ENCODE measurements around the gene LPIN1. TPM values are rescaled to one million over a fixed set of nuclear protein-coding genes. Genes with fewer than 3 reads are reported as not detected.

The LPIN1 gene
- total and polyA plus RNA-seq, 2 of the 13 experiments (the other 11 are each of a cell fraction or from before 2014, with no cell fraction given): 9.7 to 19.4 TPM

- Histone ChIP-seq H3K9me3 (ENCODE audit: low read length) (no peaks in the 10 kb centered on the region), H3K27me3 (ENCODE audit: control insufficient read depth in 1 of 2, insufficient read depth in 2 of 2, low read length in 2 of 2) (peaks cover 1 to 19% of the 10 kb centered on the region in 2 experiments; a peak in 2 of 5 replicates), H3K4me2 (ENCODE audit: low read depth, low read length) (no peak overlapping the region), H3K27ac (ENCODE audit: extremely low read length, insufficient read depth, low read length) (no peak overlapping the region), H2AFZ (ENCODE audit: low read length) (no peak overlapping the region), H3K4me1 (ENCODE audit: insufficient read depth, low read length) (peaks cover 35% of the 10 kb centered on the region), H3K79me2 (ENCODE audit: insufficient read depth, low read length) (no peaks in the 10 kb centered on the region), H4K20me1 (ENCODE audit: insufficient read depth, low read length) (no peaks in the 10 kb centered on the region), H3K36me3 (replicated peaks in 1 of 2; ENCODE audit: control insufficient read depth in 1 of 2, insufficient read depth in 2 of 2, low read length in 2 of 2) (no peaks in the 10 kb centered on the region), H3K9ac (ENCODE audit: insufficient read depth, low read depth, low read length) (no peak overlapping the region), H3K4me3 (replicated peaks in 1 of 3; ENCODE audit: insufficient read depth in 1 of 3, low read depth in 2 of 3, low read length in 3 of 3) (no peak overlapping the region)
- intact Hi-C loops (cut with micrococcal nuclease; ENCODE audit: unreplicated experiment): no loop called here
- POLR2A ChIA-PET: no interaction called here
- FAIRE-seq: no peak
- in situ Hi-C loops (cut with HindIII; ENCODE audit: extremely low pct_ligation_motif_present, low pct_unique_long_range_greater_than_20kb): no loop called here
- no peak for DNase-seq (ENCODE audit: low spot score)
- 49% methylated on average over 7 of the region's 7 CpGs for WGBS (ENCODE audit: low lambda C conversion rate)
- no TSS peak for BruUV-seq (replicated peaks)
- TF ChIP-seq NFE2L2 (IDR thresholded peaks at IDR 0.05; ENCODE audit: low read length): no peak
- CTCF ChIA-PET (ENCODE audit: low intra/inter-chr PET ratio, low total read pairs): no interaction called here
- ATAC-seq: no peak
These were observed 25.7 kb upstream of the LPIN1 start for GRCh38 chr2:11720752-11721151.

- peak; percentile 60 for ATAC-seq
- H3K9me3 ChIP-seq (ENCODE audit: low read length): no peaks in the 10 kb centered on the region
- intact Hi-C loops (cut with micrococcal nuclease; ENCODE audit: unreplicated experiment): no loop called here
- no peak for DNase-seq (ENCODE audit: low spot score)
- peaks cover 1 to 27% of the 10 kb centered on the region in 2 experiments; a peak in 1 of 5 replicates for H3K27me3 ChIP-seq (ENCODE audit: control insufficient read depth in 1 of 2, insufficient read depth in 2 of 2, low read length in 2 of 2)
- no peak overlapping the region for H3K4me2 ChIP-seq (ENCODE audit: low read depth, low read length)
- no peak overlapping the region for H3K4me3 ChIP-seq (replicated peaks in 1 of 3; ENCODE audit: insufficient read depth in 1 of 3, low read depth in 2 of 3, low read length in 3 of 3)
- in situ Hi-C loops (cut with HindIII; ENCODE audit: extremely low pct_ligation_motif_present, low pct_unique_long_range_greater_than_20kb): no loop called here
- H3K9ac ChIP-seq (ENCODE audit: insufficient read depth, low read depth, low read length): no peak overlapping the region
- BruUV-seq (replicated peaks): no TSS peak
- no peak overlapping the region for H2AFZ ChIP-seq (ENCODE audit: low read length)
- WGBS (ENCODE audit: low lambda C conversion rate): under 1% methylated on average over 3 of the region's 3 CpGs
- H3K79me2 ChIP-seq (ENCODE audit: insufficient read depth, low read length): no peaks in the 10 kb centered on the region
- H3K27ac ChIP-seq (ENCODE audit: extremely low read length, insufficient read depth, low read length): no peak overlapping the region
- no peaks in the 10 kb centered on the region for H3K36me3 ChIP-seq (replicated peaks in 1 of 2; ENCODE audit: control insufficient read depth in 1 of 2, insufficient read depth in 2 of 2, low read length in 2 of 2)
- POLR2A ChIA-PET: no interaction called here
- H4K20me1 ChIP-seq (ENCODE audit: insufficient read depth, low read length): no peaks in the 10 kb centered on the region
- CTCF ChIA-PET (ENCODE audit: low intra/inter-chr PET ratio, low total read pairs): no interaction called here
- H3K4me1 ChIP-seq (ENCODE audit: insufficient read depth, low read length): peaks cover 18% of the 10 kb centered on the region
- peak; percentile 65 for FAIRE-seq
- TF ChIP-seq ATF2 (CRISPR knock-in tag; IDR thresholded peaks at IDR 0.05): 0 out of 2 replicates have a peak, but pooled peaks have one; percentile 28
- TF ChIP-seq ZFP1 (CRISPR knock-in tag; IDR thresholded peaks at IDR 0.05): peak; percentile 81; the same call in 1 of the 2 replicates
- TF ChIP-seq SMYD3 (CRISPR knock-in tag; IDR thresholded peaks at IDR 0.05): 0 out of 2 replicates have a peak, but pooled peaks have one; percentile 23
- peak; percentile 57; the same call in 1 of the 2 replicates for TF ChIP-seq ARID5B (CRISPR knock-in tag; IDR thresholded peaks at IDR 0.05)
- peak; percentile 43; the same call in 1 of the 2 replicates for TF ChIP-seq HMG20A (CRISPR knock-in tag; IDR thresholded peaks at IDR 0.05; ENCODE audit: borderline replicate concordance)
- TF ChIP-seq GPN1 (CRISPR knock-in tag; IDR thresholded peaks at IDR 0.05; ENCODE audit: borderline replicate concordance): no peak
- TF ChIP-seq ZSCAN5A (CRISPR knock-in tag; IDR thresholded peaks at IDR 0.05; ENCODE audit: borderline replicate concordance): peak; percentile 47; the same call in 1 of the 2 replicates
- no peak for TF ChIP-seq MTF2 (CRISPR knock-in tag; IDR thresholded peaks at IDR 0.05; ENCODE audit: borderline replicate concordance)
- no peak for TF ChIP-seq ZNF530 (CRISPR knock-in tag; IDR thresholded peaks at IDR 0.05; ENCODE audit: low read depth)
- no peak for TF ChIP-seq ZNF790 (CRISPR knock-in tag; IDR thresholded peaks at IDR 0.05; ENCODE audit: borderline replicate concordance)
These were observed 24.0 kb upstream of the LPIN1 start for GRCh38 chr2:11722292-11723060.
